Stimulated activated CD4-positive, alpha-beta T cell treated with anti-CD3 and anti-CD28 coated beads, Interleukin-15, amount 100 ng/mL, for 48 hours (primary cell): ENCODE measurements around the gene INCENP.
"Not testable (repeated sequence)": the region's sequence is repeated elsewhere in the genome, so short reads cannot be mapped to it uniquely, and the experiment has no call there.

Experiments
- DNase-seq, 2 donors: peaks; one replicate each; pipeline ENCODE4 v3.0.0-alpha.2; 2020; ENCODE audit warnings: low read depth in 2 of 2

INCENP gene

GRCh38 chr11:62171261-62171723 is 47.5 kb downstream of the INCENP start:
- peak; percentile 52 to 68 for DNase-seq

GRCh38 chr11:62172294-62172693 is 48.5 kb downstream of the INCENP start:
- no peak for DNase-seq

GRCh38 chr11:62176766-62177165 is 53.0 kb downstream of the INCENP start:
- no peak for DNase-seq

GRCh38 chr11:62179995-62180394 is 56.2 kb downstream of the INCENP start:
- DNase-seq = no peak

GRCh38 chr11:62181097-62181496 is 57.3 kb downstream of the INCENP start:
- no peak for DNase-seq

- no peak for DNase-seq
Measured at GRCh38 chr11:62182147-62182891, 58.5 kb downstream of the INCENP start.

GRCh38 chr11:62186195-62186594 is 62.4 kb downstream of the INCENP start:
- DNase-seq = no peak

GRCh38 chr11:62190011-62190410 is 66.2 kb downstream of the INCENP start, which contains the start of gene SCGB1D1:
Gene SCGB1D1 (plus strand): TSS chr11:62190216. CDS start chr11:62190285, 69 bp downstream.
- no peak for DNase-seq

- no peak for DNase-seq
Measured at GRCh38 chr11:62193952-62194351, 70.1 kb downstream of the INCENP start.

- not testable (repeated sequence) for DNase-seq
Measured at GRCh38 chr11:62195010-62195409, 71.2 kb downstream of the INCENP start.

- DNase-seq = no peak
Measured at GRCh38 chr11:62195945-62196344, 72.1 kb downstream of the INCENP start.

- not testable (repeated sequence) for DNase-seq
Measured at GRCh38 chr11:62197400-62197799, 73.6 kb downstream of the INCENP start.

GRCh38 chr11:62201376-62201775 is 77.6 kb downstream of the INCENP start:
- DNase-seq = no peak
